ENCODE data around the gene TLR3.

Gene TLR3

DNA sequence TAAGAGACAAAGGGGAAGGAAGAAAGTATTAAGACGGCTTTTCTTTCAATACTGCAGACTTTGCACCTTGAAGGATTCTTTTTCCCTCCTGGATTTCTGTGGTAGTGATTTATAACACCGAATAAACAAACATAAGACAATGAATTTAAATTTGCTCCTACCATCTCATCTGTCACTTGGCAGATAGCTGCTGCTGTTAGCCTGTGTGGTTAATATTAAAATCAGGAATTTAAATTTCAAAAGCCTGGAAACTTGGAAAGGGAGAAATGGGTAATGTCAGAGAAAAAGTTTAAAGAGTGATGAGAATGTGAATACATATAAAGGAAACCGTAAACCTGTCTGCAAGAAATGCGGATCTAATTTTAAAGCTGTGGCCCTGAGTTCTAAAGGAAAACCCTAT lies 39.0 kb downstream of the TLR3 start:
- DNase-seq: no peak

DNA sequence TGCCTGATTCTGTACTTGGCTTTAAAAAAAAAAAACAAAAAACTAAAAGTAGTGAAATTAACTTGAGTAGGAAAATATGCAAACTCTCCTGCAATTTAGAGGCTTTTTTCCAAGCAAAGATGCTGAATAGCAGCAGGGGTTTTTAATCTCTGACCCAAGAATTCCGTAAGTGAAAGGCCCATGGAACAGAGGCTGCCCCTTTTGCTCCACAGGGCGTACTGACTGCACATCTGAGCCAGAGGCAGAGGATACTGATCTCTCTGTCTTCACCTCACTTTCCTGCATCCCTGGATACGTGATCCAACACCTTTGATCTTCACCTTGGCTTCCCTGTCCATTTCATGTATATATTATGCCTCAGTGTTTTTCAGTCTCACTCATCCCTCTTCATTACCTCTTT lies 39.4 kb downstream of the TLR3 start:
- DNase-seq: no peak

DNA sequence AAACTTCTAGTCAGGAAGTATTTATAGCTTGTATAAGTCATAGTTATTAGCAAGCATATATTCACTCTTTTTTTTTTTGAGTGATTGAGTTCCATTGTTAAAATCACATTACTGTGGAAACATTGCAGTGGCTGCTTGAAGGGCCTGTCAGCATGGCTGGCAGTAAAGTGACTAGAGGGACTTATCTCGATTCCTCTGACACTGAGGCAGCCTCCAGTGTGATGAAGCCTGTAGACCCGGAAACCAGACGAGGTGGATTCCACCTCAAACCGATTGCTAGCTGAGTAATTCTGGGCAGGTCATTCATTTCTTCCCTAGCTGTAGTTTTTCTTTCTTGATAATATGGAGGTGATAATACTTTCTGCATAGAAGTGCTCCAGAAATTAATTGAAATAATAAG lies 40.3 kb downstream of the TLR3 start:
- DNase-seq: no peak

DNA sequence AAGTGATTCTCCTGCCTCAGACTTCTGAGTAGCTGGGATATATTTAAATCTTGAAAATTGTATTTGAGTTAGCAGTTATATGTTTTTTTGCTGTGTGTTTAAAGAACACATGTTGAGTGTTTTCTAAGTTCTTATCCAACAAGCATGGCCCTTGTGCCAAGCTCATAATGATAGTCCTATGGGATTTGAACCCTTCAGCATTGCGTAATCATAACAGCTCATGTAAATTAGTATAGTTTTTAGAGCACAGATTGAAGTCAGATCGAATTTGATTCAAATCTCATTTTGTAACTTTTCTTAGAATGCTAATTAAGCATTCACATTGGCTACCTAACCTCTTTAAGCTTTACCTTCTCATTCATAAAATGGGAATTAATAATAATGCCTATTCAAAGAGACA lies 47.7 kb downstream of the TLR3 start:
- no peak for DNase-seq

DNA sequence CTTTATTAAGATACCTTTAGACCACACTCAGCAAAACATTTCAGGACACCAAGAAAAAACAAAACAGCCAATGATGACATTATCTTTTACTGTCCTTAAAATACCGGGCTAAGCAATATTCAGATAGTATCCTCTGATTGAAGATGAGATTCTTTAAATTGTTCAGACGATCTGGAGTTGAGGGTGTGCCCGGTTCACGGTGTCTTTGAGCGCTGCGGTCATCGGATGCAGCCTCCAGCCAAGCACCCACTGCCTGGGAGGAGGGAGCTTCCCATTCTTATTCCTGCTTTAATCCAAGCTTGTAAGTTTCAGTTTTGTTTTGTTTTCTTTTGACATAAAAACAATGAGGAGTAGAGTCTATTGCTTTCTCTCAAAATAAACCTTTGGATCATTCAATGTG lies 49.6 kb downstream of the TLR3 start:
- no peak for DNase-seq

DNA sequence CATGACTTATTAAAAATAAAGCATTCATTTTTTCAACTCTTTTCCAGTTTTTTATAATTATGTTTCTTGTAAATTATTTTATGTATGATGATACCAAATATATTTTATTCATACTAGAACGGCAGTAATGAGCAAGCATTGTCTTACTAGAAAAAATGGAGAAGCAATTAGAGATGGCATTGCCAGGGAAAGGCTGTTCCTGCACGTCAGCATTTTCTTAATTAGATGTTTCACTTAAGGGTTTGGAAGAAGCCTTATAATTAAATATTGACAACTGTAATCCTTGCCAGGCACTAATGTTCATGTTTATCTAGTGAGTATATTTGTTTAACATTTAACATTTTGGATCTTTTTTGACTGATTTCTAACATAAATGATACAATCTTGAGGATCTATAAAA lies 52.1 kb downstream of the TLR3 start:
- DNase-seq: no peak

DNA sequence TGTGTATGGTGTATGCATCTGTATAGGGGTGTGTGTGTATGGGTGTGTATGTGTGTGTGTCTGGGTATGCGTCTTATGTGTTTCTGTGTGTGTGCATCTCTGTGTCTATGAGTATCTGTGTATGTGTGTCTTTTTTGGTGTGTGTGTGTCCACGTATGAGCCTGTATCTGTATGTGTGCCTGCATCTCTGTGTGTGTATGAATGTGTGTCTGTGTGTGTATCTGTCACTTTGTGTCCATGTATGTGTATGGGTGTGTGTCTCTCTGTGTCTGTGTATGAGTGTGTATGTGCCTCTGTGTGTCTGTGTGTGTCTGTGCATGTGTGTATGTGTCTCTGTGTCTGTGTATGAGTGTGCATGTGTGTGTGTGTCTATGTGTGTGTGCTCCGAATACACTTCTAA lies 59.9 kb downstream of the TLR3 start:
- DNase-seq: no peak

DNA sequence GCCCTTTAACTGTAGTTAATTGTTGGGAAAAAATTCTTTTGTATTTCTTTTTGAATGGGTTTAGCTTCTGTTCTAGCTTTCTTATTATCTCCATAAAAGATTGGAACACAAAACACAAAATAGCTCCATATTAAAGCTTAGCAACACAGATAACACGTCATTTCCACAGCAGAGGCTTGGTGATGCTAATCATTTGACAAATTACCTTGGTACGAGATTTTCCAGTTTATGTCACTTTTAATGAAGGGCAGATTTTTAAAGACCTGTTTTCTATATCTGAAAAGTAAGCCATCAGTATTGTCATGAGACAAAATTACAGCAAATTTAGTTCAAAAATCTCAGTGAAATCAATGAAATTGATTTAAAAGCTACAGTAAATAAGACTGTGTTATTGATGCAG lies 63.0 kb downstream of the TLR3 start:
- no peak for DNase-seq

DNA sequence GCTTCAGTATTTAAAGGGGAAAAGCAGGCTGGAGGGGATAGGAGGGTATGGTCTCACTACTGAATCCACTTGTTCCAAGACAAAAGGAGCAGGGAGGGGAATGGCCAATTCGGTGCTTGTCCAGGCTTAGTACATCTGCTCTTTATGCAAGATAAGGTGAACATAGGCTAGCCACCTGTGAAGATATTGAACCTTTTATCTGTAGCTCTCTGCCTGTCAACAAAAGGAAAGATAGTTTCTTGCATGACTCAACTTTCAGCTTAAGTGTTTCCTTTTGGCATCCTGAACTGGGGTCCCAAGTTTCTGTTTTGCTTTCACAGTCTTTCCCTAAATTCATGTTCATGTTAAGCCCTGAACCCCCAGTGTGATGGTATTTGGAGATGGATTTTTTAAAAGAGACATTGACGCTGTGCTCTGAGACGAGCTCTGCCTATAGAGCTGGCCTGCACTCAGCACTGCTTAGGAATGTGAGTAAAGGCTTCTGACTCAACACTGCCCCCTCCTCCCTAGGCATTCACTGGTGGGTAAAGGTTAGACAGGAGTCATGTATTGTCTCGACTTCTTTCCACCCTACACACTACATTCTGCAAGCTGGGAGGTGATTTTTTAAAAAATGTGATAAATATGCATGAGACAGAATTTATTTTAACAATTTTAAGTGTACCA lies 63.8 kb downstream of the TLR3 start:
- no peak for DNase-seq

DNA sequence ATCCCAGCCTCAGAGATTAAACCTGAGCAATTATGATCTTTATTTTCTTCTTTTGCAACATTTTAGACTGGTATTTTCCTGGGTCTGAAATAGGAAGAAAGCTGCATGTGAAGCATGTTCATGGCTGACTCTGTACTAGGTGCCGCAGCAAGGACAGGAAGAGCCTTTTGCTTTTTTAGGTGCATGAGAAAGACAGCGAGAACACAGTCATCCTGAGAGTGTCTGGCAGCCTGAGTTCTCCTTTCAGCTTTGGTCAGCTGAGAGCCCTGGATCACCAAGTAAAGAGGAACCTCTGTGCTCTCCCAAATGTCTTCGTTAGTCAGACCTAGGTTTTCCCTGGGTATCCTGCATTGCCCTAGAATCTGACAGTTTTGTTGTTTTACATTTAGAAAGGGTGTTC lies 65.3 kb downstream of the TLR3 start:
- no peak for DNase-seq

DNA sequence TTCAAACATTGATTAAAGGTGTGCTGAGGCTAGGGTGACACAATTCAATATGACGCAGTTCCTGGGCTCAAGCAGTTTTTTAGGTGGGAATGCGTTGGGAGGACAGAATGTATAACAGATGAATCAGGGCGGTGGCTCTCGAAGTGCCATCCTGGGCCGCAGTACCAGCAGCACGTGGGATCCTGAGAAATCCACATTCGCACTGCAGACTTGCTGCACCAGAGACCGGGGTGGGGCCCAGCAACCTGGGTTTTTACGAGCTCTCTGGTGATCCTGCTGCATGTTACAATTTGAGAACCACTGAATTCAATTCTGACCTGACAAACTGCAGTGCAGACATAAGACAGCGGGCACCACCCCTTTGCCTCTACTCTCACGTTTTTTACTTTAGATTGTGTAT lies 65.9 kb downstream of the TLR3 start:
- DNase-seq: no peak

DNA sequence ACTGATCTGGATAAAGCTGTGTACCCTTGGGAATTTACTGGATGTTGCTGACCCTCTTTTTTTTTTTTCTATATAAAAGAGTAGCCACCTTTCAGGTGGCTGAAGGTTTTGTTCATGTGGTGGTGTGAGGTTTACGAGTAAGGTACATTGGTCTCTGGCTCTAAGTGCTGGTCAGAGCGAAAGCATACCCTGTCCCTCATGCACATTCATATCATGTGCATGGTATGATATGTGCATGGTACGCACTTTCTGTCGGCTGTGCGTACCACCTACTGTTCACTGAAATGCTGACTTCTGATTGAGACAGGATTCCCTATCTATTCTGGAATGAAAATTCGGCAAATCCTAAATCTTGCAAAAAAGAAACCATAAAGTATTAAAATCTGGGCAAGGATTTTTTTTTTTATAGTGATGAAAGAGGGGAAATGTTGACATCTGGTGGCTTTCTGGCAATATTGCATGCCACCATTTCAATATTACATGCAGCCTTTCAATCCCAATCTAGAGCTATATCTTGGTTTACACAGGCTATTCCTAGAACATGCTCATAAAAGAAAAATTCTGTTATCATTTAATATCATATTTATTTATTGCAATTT lies 68.3 kb downstream of the TLR3 start:
- DNase-seq: no peak
